Central memory CD4-positive, alpha-beta T cell (primary cell): ENCODE measurements around the gene HMGN3.

ENCODE experiments used
- DNase-seq: peaks from one replicate; pipeline ENCODE4 v3.0.0; 2022

The HMGN3 gene

GRCh38 chr6:79184086-79184485 lies 50.4 kb downstream of the HMGN3 start:
- no peak for DNase-seq

- DNase-seq: no peak
Measured at GRCh38 chr6:79180052-79180451, 54.4 kb downstream of the HMGN3 start.

GRCh38 chr6:79173378-79173777 lies 61.1 kb downstream of the HMGN3 start:
- DNase-seq: no peak

GRCh38 chr6:79170959-79171358 lies 63.5 kb downstream of the HMGN3 start:
- DNase-seq: no peak

- DNase-seq: no peak
Measured at GRCh38 chr6:79170431-79170830, 64.1 kb downstream of the HMGN3 start.

- no peak for DNase-seq
Measured at GRCh38 chr6:79168695-79168980, 65.8 kb downstream of the HMGN3 start.

GRCh38 chr6:79167931-79168694 lies 66.4 kb downstream of the HMGN3 start:
- no peak for DNase-seq

GRCh38 chr6:79159846-79160245 lies 74.6 kb downstream of the HMGN3 start:
- no peak for DNase-seq

GRCh38 chr6:79158856-79159516 lies 75.5 kb downstream of the HMGN3 start:
- no peak for DNase-seq

GRCh38 chr6:79157961-79158644 lies 76.4 kb downstream of the HMGN3 start:
- DNase-seq: no peak

- no peak for DNase-seq
Measured at GRCh38 chr6:79152269-79152737, 82.2 kb downstream of the HMGN3 start.
